Karpas-422 (cell line): ENCODE results near the gene DDX49. TPM values are rescaled to one million over a fixed set of nuclear protein-coding genes. Genes with fewer than 3 reads are reported as not detected.

Experiments
- DNase-seq: peaks from one replicate; pipeline ENCODE4 v3.0.0-alpha.2; 2015
- H2AFZ ChIP-seq: fragments of 200-600 bp; sonication (generic); 2 replicates; pipeline ENCODE4 v1.6.1; 2014; ENCODE audit warnings: antibody characterized with exemption, low read length, mixed read lengths
- H3K27ac ChIP-seq: fragments of 200-600 bp; sonication (generic); 2 replicates; pipeline ENCODE4 v1.5.1; 2014; ENCODE audit warnings: mild to moderate bottlenecking, low read length, moderate library complexity
- H3K27me3 ChIP-seq: fragments of 200-600 bp; sonication (generic); 2 replicates; pipeline ENCODE4 v1.6.1; 2014; ENCODE audit warnings: low read length, mixed read lengths
- H3K36me3 ChIP-seq: fragments of 200-600 bp; sonication (generic); 2 replicates; pipeline ENCODE4 v1.6.1; 2014; ENCODE audit warnings: low read length, mixed read lengths; ENCODE audit not compliant: insufficient read depth
- H3K4me1 ChIP-seq: fragments of 200-600 bp; sonication (generic); 2 replicates; pipeline ENCODE4 v1.6.1; 2014; ENCODE audit warnings: mild to moderate bottlenecking, low read length, mixed read lengths
- H3K4me2 ChIP-seq: fragments of 200-600 bp; sonication (generic); 2 replicates; pipeline ENCODE4 v1.6.1; 2014; ENCODE audit warnings: low read length, low read depth, mild to moderate bottlenecking; ENCODE audit not compliant: poor library complexity, severe bottlenecking
- H3K4me3 ChIP-seq: fragments of 200-600 bp; sonication (generic); 2 replicates; pipeline ENCODE4 v1.5.1; 2014; ENCODE audit warnings: mild to moderate bottlenecking, antibody characterized with exemption, low read length, mixed read lengths
- H3K79me2 ChIP-seq: fragments of 200-600 bp; sonication (generic); 2 replicates; pipeline ENCODE4 v1.6.1; 2014; ENCODE audit warnings: mild to moderate bottlenecking, low read length, mixed read lengths
- H3K9ac ChIP-seq: fragments of 200-600 bp; sonication (generic); 2 replicates; pipeline ENCODE4 v1.6.0; 2014; ENCODE audit warnings: low read length
- H3K9me2 ChIP-seq: fragments of 200-600 bp; sonication (generic), shearing (Covaris generic); replicated peaks from 2 replicates; pipeline ENCODE4 v1.6.0; 2014; ENCODE audit warnings: mild to moderate bottlenecking, low read length, moderate library complexity; ENCODE audit not compliant: insufficient read depth
- H3K9me3 ChIP-seq: fragments of 300-700, 200-600 bp; sonication (generic); 2 replicates; pipeline ENCODE4 v1.6.1; 2014; ENCODE audit warnings: low read length, mixed read lengths
- H4K20me1 ChIP-seq: fragments of 200-600 bp; sonication (generic); 2 replicates; pipeline ENCODE4 v1.6.1; 2014; ENCODE audit warnings: mild to moderate bottlenecking, antibody characterized with exemption, low read length, low read depth; ENCODE audit not compliant: insufficient read depth
- total RNA-seq: library from RNA; depleted of rRNA; stranded (reverse); fragments of >200 nt; shearing (Covaris generic); gene quantifications from 2 replicates; pipeline ENCODE4 v1.2.3, GENCODE V29; 2014; ENCODE audit warnings: low replicate concordance

The DDX49 gene
- total RNA-seq, 1 experiment from 2014 or later: 49.3 TPM

DNA sequence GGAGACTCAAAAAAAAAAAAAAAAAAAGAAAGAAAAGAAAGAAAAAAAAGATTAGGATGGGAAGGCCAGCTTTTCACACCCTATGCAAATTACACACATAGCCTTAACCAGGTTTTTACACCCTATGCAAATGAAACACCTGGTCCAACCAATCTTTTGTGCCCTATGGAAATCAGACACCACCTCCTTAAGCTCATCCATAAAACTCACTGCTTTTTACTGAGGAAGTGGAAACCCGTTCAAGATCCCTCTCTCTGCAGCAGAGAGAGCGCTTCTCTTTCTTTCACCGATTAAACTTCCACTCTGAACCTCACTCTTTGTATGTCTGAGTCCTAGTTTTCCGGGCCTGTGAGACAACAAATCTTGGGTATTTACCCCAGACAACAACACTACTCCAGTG, 46.8 kb downstream of the DDX49 start:
- H4K20me1 ChIP-seq: no peaks in the 10 kb centered on the region
- no peak overlapping the region for H3K4me2 ChIP-seq
- H2AFZ ChIP-seq: no peak overlapping the region
- no peaks in the 10 kb centered on the region for H3K9me3 ChIP-seq
- peaks cover 4% of the 10 kb centered on the region for H3K4me1 ChIP-seq
- H3K9me2 ChIP-seq: no peaks in the 10 kb centered on the region
- H3K4me3 ChIP-seq: no peak overlapping the region
- H3K36me3 ChIP-seq: no peaks in the 10 kb centered on the region
- H3K79me2 ChIP-seq: no peaks in the 10 kb centered on the region
- no peak overlapping the region for H3K9ac ChIP-seq
- no peaks in the 10 kb centered on the region for H3K27me3 ChIP-seq
- no peak overlapping the region for H3K27ac ChIP-seq
- no peak for DNase-seq

DNA sequence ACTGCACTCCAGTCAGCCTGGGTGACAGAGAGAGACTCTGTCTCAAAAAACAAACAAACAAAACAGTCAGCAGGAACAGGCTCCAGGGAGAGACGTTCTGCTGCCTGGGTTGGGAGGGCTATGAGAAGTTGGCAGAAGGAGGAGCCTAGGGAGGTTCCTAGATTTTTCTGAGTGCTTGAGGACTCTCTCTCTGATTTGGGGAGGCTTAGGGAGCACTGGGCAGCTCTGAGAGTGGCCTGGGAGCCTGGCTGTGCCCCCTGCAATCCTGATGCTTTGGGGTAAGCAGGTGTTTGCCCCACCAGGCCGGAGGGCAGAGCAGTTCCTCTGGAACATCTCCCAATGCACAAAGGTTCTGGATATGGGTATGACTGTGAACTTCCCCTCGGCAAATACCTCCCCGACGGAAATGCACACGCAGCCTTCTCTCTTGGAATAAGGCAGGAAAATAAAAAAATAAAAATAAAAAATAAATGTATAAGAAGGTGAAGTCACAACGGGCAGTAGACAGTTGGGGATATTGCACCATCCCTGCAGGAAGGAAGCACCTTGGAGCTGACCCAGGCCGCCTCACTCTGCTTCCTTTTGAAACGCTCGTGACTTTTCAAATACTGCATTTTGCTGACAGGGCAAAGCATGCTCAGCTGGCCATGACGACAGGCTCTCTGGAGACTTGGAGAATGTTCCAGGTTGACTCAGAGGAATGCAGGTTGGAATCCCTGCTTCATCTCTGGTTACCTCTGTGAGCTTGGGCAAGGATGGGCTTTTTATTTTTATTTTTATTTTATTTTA, 48.0 kb downstream of the DDX49 start:
- peaks cover 4% of the 10 kb centered on the region for H3K4me1 ChIP-seq
- H3K79me2 ChIP-seq: no peaks in the 10 kb centered on the region
- no peak overlapping the region for H3K27ac ChIP-seq
- no peaks in the 10 kb centered on the region for H4K20me1 ChIP-seq
- no peaks in the 10 kb centered on the region for H3K9me2 ChIP-seq
- no peaks in the 10 kb centered on the region for H3K9me3 ChIP-seq
- H2AFZ ChIP-seq: no peak overlapping the region
- no peaks in the 10 kb centered on the region for H3K27me3 ChIP-seq
- H3K36me3 ChIP-seq: no peaks in the 10 kb centered on the region
- no peak overlapping the region for H3K4me3 ChIP-seq
- H3K4me2 ChIP-seq: no peak overlapping the region
- no peak for DNase-seq
- H3K9ac ChIP-seq: no peak overlapping the region

DNA sequence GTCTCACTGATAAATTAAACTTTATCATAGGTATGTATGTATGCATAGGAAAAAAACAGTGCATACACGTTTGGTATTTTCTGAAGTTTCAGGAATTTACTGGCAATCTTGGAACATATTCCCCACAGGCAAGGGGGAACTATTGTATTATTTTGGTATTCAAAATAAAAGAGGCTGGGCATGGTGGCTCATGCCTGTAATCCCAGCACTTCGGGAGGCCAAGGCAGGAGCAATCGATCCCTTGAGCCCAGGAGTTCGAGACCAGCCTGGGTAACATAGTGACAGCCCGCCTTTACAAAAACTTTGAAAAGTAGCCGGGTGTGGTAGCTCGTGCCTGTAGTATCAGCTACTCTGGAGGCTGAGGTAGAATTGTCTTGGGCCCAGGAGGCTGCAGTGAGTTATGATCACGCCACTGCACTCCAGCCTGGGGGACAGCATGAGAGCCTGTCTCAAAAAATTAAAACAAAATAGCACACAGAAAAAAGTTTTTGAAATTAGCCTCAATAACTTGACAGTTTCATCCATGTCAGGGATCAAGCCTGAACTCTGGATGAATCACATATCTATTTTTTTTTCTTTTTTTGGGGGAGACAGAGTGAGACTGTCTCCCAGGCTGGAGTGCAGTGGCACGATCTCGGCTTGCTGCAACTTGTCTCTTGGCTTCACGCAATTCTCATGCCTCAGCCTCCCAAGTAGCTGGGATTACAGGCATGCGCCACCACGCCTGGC, 50.6 kb downstream of the DDX49 start:
- Histone ChIP-seq H3K4me3 (no peak overlapping the region), H3K27me3 (no peaks in the 10 kb centered on the region), H3K9me3 (no peaks in the 10 kb centered on the region), H3K9ac (no peak overlapping the region), H3K79me2 (no peaks in the 10 kb centered on the region), H3K27ac (no peak overlapping the region), H2AFZ (no peak overlapping the region), H3K36me3 (no peaks in the 10 kb centered on the region), H4K20me1 (no peaks in the 10 kb centered on the region), H3K4me1 (peaks cover 4% of the 10 kb centered on the region), H3K9me2 (no peaks in the 10 kb centered on the region), H3K4me2 (no peak overlapping the region)
- DNase-seq: no peak

DNA sequence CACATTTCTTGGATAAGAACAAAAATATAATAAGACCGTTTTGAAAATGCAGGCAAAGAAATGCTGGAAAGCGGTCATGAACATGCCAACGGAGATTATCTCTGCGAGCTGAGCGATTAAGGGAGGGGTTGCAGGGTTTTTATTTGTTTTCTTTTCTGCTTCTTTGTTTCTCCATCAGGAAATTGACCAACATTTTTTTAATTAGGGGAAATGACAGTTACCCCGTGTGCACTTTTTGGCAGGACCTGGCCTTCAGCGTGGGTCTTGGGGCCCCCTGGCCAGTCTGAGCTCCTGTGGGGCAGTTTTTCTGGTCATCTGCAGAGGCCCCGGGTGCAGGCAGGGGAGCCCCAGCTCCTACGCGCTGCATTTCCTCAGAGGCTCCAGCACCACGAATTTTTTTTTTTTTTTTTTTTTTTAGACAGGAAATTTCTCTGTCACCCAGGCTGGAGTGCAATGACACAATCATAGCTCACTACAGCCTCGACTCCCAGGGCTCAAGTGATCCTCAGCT, 52.8 kb downstream of the DDX49 start:
- H3K27me3 ChIP-seq: no peaks in the 10 kb centered on the region
- no peaks in the 10 kb centered on the region for H3K9me2 ChIP-seq
- H3K27ac ChIP-seq: no peak overlapping the region
- H3K79me2 ChIP-seq: no peaks in the 10 kb centered on the region
- no peak overlapping the region for H3K9ac ChIP-seq
- H3K4me1 ChIP-seq: no peaks in the 10 kb centered on the region
- no peaks in the 10 kb centered on the region for H3K36me3 ChIP-seq
- H3K4me3 ChIP-seq: no peak overlapping the region
- DNase-seq: no peak
- H2AFZ ChIP-seq: no peak overlapping the region
- H3K9me3 ChIP-seq: no peaks in the 10 kb centered on the region
- H4K20me1 ChIP-seq: no peaks in the 10 kb centered on the region
- H3K4me2 ChIP-seq: no peak overlapping the region

DNA sequence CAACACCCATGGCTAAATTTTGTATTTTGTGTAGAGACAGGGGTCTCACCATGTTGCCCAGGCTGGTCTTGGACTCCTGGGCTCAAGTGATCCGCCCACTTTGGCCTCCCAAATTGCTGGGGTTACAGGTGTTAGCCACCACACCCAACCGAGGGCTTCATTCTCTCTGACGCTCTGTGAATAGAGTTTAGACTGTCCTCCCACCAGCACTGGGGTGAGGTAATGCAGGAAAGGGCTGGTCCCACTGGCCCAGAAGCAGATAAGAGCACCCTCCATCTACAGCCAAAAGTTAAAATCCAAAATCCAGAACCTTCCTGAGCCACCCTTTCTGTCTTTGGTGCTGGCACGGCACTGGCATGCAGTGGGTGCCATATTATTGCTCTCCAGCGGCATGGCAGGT, 53.3 kb downstream of the DDX49 start:
- Histone ChIP-seq H3K27ac (no peak overlapping the region), H3K9me2 (no peaks in the 10 kb centered on the region), H3K36me3 (no peaks in the 10 kb centered on the region), H3K4me3 (no peak overlapping the region), H3K9me3 (no peaks in the 10 kb centered on the region), H2AFZ (no peak overlapping the region), H3K27me3 (no peaks in the 10 kb centered on the region), H3K9ac (no peak overlapping the region), H3K79me2 (no peaks in the 10 kb centered on the region), H3K4me1 (no peaks in the 10 kb centered on the region), H3K4me2 (no peak overlapping the region), H4K20me1 (no peaks in the 10 kb centered on the region)
- no peak for DNase-seq

DNA sequence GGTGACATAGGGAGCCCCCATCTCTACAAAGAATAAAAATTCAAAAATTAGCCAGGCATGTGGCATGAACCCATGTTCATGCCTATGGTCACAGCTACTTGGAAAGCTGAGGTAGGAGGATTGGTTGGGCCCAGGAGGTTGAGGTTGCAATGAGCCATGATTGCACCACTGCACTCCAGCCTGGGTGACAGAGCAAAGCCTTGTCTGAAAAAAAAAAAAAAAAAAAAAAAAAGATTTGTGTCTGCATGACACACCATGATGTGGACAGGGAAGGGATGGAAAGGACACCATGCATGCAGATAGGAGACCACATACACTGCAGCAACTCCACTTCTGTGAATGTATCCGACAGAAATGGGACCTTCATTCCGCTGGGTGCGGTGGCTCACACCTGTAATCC, 55.5 kb downstream of the DDX49 start:
- H3K79me2 ChIP-seq: no peaks in the 10 kb centered on the region
- no peak overlapping the region for H3K9ac ChIP-seq
- no peak overlapping the region for H3K4me2 ChIP-seq
- H3K9me3 ChIP-seq: no peaks in the 10 kb centered on the region
- no peak overlapping the region for H2AFZ ChIP-seq
- H3K36me3 ChIP-seq: no peaks in the 10 kb centered on the region
- no peaks in the 10 kb centered on the region for H4K20me1 ChIP-seq
- H3K4me1 ChIP-seq: no peaks in the 10 kb centered on the region
- no peaks in the 10 kb centered on the region for H3K9me2 ChIP-seq
- no peak overlapping the region for H3K4me3 ChIP-seq
- no peaks in the 10 kb centered on the region for H3K27me3 ChIP-seq
- DNase-seq: no peak
- no peak overlapping the region for H3K27ac ChIP-seq

DNA sequence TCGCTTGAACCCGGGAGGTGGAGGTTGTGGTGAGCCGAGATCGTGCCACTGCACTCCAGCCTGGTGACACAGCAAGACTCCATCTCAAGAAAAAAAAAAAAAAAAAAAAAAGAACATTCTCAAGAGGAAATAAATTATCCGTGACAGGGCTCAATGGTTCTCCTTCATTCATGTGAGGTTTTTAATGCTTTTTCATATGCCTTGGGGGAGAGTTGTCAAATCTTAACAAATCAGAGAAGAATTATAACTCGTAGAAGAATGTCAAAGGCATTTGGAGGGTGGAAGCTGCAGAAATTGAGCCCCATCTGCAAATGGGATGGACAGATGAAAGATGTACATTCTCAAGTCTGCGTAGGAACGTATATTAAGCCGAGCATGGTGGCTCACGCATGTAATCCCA, 56.4 kb downstream of the DDX49 start:
- Histone ChIP-seq H4K20me1 (no peaks in the 10 kb centered on the region), H3K4me3 (no peak overlapping the region), H3K4me1 (no peaks in the 10 kb centered on the region), H3K36me3 (no peaks in the 10 kb centered on the region), H3K27ac (no peak overlapping the region), H3K4me2 (no peak overlapping the region), H3K9me3 (no peaks in the 10 kb centered on the region), H3K27me3 (no peaks in the 10 kb centered on the region), H3K9me2 (no peaks in the 10 kb centered on the region), H3K79me2 (no peaks in the 10 kb centered on the region), H3K9ac (no peak overlapping the region), H2AFZ (no peak overlapping the region)
- DNase-seq: no peak
